ENCODE results near the gene SPCS2.
"Not testable (repeated sequence)": the region's sequence is repeated elsewhere in the genome, so short reads cannot be mapped to it uniquely, and the experiment has no call there.

Gene SPCS2

GRCh38 chr11:75004215-75004614 is 55.1 kb downstream of the SPCS2 start:
- no peak for DNase-seq

- DNase-seq = no peak
These were observed 62.3 kb downstream of the SPCS2 start for GRCh38 chr11:75011357-75011756.

- no peak for DNase-seq
These were observed 62.8 kb downstream of the SPCS2 start for GRCh38 chr11:75011872-75012271.

GRCh38 chr11:75013051-75013450 is 64.0 kb downstream of the SPCS2 start:
- no peak for DNase-seq

- no peak for DNase-seq
These were observed 65.1 kb downstream of the SPCS2 start for GRCh38 chr11:75014129-75014528.

- not testable (repeated sequence) for DNase-seq
These were observed 70.1 kb downstream of the SPCS2 start for GRCh38 chr11:75019200-75019599.

- DNase-seq = not testable (repeated sequence)
These were observed 71.3 kb downstream of the SPCS2 start for GRCh38 chr11:75020328-75020727.

GRCh38 chr11:75022296-75022695 is 73.2 kb downstream of the SPCS2 start:
- DNase-seq = no peak

GRCh38 chr11:75022759-75023396 is 73.8 kb downstream of the SPCS2 start:
- peak; percentile 74 for DNase-seq

- no peak for DNase-seq
These were observed 74.5 kb downstream of the SPCS2 start for GRCh38 chr11:75023446-75024067.

- no peak for DNase-seq
These were observed 75.0 kb downstream of the SPCS2 start for GRCh38 chr11:75024068-75024449.

GRCh38 chr11:75024764-75025211 is 75.7 kb downstream of the SPCS2 start:
- DNase-seq = no peak

GRCh38 chr11:75025561-75025960 is 76.5 kb downstream of the SPCS2 start:
- DNase-seq = no peak

- DNase-seq = no peak
These were observed 79.3 kb downstream of the SPCS2 start for GRCh38 chr11:75028321-75028720.
